ENCODE measurements around the gene MMS19.

GRCh38 chr10:97518301-97519043, 20.2 kb upstream of the MMS19 start:
- TF ChIP-seq, protein P1, sequence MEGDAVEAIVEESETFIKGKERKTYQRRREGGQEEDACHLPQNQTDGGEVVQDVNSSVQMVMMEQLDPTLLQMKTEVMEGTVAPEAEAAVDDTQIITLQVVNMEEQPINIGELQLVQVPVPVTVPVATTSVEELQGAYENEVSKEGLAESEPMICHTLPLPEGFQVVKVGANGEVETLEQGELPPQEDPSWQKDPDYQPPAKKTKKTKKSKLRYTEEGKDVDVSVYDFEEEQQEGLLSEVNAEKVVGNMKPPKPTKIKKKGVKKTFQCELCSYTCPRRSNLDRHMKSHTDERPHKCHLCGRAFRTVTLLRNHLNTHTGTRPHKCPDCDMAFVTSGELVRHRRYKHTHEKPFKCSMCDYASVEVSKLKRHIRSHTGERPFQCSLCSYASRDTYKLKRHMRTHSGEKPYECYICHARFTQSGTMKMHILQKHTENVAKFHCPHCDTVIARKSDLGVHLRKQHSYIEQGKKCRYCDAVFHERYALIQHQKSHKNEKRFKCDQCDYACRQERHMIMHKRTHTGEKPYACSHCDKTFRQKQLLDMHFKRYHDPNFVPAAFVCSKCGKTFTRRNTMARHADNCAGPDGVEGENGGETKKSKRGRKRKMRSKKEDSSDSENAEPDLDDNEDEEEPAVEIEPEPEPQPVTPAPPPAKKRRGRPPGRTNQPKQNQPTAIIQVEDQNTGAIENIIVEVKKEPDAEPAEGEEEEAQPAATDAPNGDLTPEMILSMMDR (IDR thresholded peaks at IDR 0.05 in 8 of 11, conservative IDR thresholded peaks at IDR 0.05 in 3 of 11), result no peak
- TF ChIP-seq POLR2A (IDR thresholded peaks at IDR 0.05) (no peak), POLR2AphosphoS5 (IDR thresholded peaks at IDR 0.05) (peak in 1 of 3 donors; percentile 17)
